Loucy (cell line): Measurements from ENCODE around the gene BTBD3.

ENCODE experiments used
- EZH2phosphoT487 ChIP-seq: fragments of 200-600 bp; IDR thresholded peaks from 2 replicates; pipeline ENCODE4 v1.6.1; 2018; ENCODE audit warnings: antibody characterized with exemption, mild to moderate bottlenecking, moderate library complexity, borderline replicate concordance
- TF ChIP-seq, protein P1 (sequence below): fragments of 200-600 bp; sonication (generic); conservative IDR thresholded peaks from 2 replicates; pipeline ENCODE4 v1.5.1; 2014; ENCODE audit warnings: mild to moderate bottlenecking, antibody characterized with exemption, low read length

DNA sequence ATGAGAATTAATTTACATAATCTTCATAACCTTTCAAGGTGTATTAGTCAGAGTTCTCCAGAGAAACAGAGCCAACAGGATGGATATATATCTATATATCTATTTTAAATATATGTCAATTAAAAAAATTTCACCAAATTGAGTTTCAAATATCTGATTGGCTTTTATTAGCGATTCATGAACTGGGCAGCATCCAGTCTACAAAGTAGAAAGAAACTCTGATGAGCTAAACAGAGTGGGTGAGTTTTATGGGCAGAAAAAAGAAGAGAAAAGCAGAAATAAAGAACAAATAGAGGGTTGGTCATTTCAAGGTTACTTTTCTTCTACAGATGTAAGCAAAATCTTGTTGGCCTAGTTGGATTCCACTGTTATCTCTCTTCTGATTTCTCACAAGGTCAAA, 29.0 kb upstream of the BTBD3 start:
- no peak for TF ChIP-seq EZH2phosphoT487
- TF ChIP-seq, protein P1, sequence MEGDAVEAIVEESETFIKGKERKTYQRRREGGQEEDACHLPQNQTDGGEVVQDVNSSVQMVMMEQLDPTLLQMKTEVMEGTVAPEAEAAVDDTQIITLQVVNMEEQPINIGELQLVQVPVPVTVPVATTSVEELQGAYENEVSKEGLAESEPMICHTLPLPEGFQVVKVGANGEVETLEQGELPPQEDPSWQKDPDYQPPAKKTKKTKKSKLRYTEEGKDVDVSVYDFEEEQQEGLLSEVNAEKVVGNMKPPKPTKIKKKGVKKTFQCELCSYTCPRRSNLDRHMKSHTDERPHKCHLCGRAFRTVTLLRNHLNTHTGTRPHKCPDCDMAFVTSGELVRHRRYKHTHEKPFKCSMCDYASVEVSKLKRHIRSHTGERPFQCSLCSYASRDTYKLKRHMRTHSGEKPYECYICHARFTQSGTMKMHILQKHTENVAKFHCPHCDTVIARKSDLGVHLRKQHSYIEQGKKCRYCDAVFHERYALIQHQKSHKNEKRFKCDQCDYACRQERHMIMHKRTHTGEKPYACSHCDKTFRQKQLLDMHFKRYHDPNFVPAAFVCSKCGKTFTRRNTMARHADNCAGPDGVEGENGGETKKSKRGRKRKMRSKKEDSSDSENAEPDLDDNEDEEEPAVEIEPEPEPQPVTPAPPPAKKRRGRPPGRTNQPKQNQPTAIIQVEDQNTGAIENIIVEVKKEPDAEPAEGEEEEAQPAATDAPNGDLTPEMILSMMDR = no peak
